Measurements from ENCODE around the gene UBTF. TPM values are rescaled to one million over a fixed set of nuclear protein-coding genes. Genes with fewer than 3 reads are reported as not detected.

Gene UBTF
- total RNA-seq, 1 donor from 2014 or later: 101 TPM

DNA sequence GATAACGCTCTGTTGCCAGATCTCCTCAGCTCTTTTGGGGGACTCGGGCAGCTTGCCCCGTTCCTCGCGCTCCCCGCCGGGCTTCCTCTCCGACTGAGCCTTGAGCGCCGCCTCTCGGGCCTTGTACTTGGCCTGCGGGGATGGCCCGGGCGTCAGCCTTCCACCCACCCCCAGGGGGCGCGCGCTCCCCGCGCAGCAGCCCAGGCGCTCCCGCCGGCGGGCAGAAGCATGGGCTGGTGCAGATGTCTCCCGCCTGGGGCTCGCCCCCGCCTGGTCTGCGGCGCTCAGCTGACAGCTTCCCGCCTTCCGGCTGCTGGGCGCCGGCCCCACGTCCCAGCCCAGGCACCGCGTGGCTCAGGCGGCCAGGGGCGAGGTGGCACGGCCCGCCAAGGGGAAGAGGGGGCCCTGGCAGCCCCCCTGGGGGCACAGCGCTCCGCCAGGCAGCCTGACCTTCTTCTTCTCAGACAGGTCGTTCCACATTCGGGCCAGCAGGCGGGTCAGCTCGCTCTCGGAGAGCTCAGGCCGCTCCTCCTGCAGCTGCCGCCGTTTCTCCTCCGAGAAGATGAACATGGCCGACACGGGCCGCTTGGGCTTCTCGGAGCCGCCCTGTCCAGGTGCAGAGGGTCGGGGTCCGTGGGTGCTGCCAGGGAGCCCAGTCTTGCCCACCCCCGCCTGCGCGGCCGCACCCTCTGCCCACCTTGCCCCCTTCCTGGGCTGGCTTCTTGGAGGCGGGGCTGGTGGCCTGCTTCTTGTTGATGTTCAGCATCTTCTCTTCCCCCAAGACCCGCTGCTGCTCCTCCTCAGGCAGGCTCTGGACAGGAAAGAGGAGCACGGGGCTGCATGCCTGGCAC is 8.9 kb downstream of the UBTF start:
- DNase-seq (ENCODE audit: extremely low spot score, unreplicated experiment): peak; percentile 89
- Mint-ChIP-seq H3K9me3 (no peaks in the 10 kb centered on the region), H3K36me3 (peaks cover 17% of the 10 kb centered on the region), H3K27ac (no peak overlapping the region), H3K27me3 (no peaks in the 10 kb centered on the region), H3K4me1 (ENCODE audit: unreplicated experiment) (peaks cover 6% of the 10 kb centered on the region), H3K4me3 (no peak overlapping the region)
- TF ChIP-seq, protein P1, sequence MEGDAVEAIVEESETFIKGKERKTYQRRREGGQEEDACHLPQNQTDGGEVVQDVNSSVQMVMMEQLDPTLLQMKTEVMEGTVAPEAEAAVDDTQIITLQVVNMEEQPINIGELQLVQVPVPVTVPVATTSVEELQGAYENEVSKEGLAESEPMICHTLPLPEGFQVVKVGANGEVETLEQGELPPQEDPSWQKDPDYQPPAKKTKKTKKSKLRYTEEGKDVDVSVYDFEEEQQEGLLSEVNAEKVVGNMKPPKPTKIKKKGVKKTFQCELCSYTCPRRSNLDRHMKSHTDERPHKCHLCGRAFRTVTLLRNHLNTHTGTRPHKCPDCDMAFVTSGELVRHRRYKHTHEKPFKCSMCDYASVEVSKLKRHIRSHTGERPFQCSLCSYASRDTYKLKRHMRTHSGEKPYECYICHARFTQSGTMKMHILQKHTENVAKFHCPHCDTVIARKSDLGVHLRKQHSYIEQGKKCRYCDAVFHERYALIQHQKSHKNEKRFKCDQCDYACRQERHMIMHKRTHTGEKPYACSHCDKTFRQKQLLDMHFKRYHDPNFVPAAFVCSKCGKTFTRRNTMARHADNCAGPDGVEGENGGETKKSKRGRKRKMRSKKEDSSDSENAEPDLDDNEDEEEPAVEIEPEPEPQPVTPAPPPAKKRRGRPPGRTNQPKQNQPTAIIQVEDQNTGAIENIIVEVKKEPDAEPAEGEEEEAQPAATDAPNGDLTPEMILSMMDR (conservative IDR thresholded peaks at IDR 0.05): peak; percentile 93

DNA sequence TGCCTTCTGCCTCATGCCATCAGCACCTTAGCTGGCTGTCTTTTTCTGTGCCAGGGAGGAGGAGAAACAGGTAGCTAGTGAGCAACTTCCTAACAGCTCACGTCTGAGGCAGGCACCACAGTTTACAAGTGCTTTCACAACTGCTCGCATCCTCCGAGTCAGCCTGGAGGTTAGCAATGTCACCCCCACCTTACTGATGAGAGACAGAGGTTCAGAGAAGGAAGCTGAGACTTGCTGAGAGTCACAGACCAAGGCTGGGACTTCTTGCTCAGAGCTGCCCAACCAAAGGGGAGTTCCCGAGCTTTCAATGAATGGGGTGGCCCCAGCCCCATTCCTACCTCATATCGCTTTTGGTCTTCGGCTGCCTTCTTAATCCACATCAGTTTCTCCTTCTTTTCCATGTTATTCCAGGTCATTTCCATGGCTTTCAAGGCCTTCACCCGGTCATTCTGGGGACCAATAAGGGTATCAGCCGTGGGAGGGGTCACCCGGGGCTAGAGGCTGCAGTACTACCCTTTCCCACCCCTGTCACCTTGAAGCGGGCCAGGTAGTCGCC is 9.6 kb downstream of the UBTF start:
- Mint-ChIP-seq H3K36me3 (peaks cover 14% of the 10 kb centered on the region), H3K27me3 (no peaks in the 10 kb centered on the region), H3K27ac (no peak overlapping the region), H3K4me1 (ENCODE audit: unreplicated experiment) (peaks cover 7% of the 10 kb centered on the region), H3K9me3 (no peaks in the 10 kb centered on the region), H3K4me3 (no peak overlapping the region)
- TF ChIP-seq, protein P1 (conservative IDR thresholded peaks at IDR 0.05): no peak
- DNase-seq (ENCODE audit: extremely low spot score, unreplicated experiment): no peak

DNA sequence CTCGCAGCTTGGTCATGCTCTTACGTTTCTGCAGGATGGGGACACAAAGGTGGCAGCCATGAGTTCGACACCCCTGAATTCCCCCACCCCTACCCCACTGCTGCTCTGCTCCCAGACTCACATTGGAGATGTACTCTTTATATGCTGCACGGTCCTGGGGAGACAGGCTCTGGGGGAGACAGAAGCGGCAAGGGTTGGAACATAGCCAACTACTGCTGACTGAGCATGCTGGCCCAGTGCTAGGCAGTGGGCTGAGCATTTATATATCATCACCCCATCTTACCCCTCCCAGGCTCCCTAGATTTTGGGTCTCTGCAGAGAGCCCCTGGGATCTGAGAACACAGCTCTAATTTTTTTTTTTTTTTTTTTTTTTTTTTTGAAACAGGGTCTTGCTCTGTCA is 11.7 kb downstream of the UBTF start:
- H3K36me3 Mint-ChIP-seq: peaks cover 8% of the 10 kb centered on the region

DNA sequence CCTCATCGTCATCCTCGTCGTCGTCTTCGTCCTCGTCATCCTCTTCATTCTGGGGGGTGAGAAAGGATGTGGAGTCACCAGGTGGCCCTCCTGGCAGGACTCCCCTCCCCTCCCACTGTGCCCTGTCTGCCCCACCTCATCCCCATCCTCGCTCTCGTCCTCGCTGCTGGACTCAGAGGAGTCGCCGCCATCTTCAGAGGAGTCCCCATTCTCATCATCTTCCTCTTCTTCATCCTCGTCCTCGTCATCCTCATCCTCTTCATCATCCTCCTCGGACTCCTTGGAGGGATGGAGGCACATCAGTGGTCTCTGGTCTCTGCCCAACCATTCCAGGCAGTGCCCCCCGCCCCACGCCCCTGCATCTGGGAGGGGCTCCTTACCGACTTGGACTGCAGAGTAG is 12.2 kb downstream of the UBTF start:
- H3K27ac Mint-ChIP-seq: no peak overlapping the region
- H3K27me3 Mint-ChIP-seq: no peaks in the 10 kb centered on the region
- TF ChIP-seq, protein P1 (conservative IDR thresholded peaks at IDR 0.05): no peak
- H3K4me3 Mint-ChIP-seq: no peak overlapping the region
- peaks cover 8% of the 10 kb centered on the region for H3K36me3 Mint-ChIP-seq
- H3K9me3 Mint-ChIP-seq: no peaks in the 10 kb centered on the region
- DNase-seq (ENCODE audit: extremely low spot score, unreplicated experiment): no peak
- H3K4me1 Mint-ChIP-seq (ENCODE audit: unreplicated experiment): peaks cover 12% of the 10 kb centered on the region

More for the DNA sequence above, 11.7 kb downstream of the UBTF start:
- DNase-seq (ENCODE audit: extremely low spot score, unreplicated experiment): no peak
- no peak overlapping the region for H3K4me3 Mint-ChIP-seq
- peaks cover 12% of the 10 kb centered on the region for H3K4me1 Mint-ChIP-seq (ENCODE audit: unreplicated experiment)
- TF ChIP-seq, protein P1 (conservative IDR thresholded peaks at IDR 0.05): no peak
- no peak overlapping the region for H3K27ac Mint-ChIP-seq
- H3K9me3 Mint-ChIP-seq: no peaks in the 10 kb centered on the region
- no peaks in the 10 kb centered on the region for H3K27me3 Mint-ChIP-seq

DNA sequence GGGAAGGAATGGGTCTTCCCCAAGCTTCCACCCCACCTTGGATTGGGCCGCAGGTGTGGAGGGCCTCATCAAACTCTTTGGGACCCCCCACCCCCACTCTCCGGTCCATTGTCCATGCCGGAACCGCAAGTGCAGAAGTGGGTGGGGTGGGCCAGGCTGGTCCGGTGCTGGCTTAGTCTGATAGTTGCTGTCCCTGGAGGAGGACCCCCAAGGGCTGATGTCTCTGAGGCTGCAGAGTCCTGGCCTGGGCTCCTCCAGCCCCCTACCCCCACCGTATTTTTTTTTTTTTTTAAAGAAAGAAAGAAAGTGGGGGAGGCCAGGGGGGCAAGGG is 12.7 kb downstream of the UBTF start:
- DNase-seq (ENCODE audit: extremely low spot score, unreplicated experiment): no peak
- H3K27ac Mint-ChIP-seq: no peak overlapping the region
- TF ChIP-seq, protein P1 (conservative IDR thresholded peaks at IDR 0.05): no peak
- no peaks in the 10 kb centered on the region for H3K9me3 Mint-ChIP-seq
- peaks cover 8% of the 10 kb centered on the region for H3K36me3 Mint-ChIP-seq
- H3K4me3 Mint-ChIP-seq: no peak overlapping the region
- H3K4me1 Mint-ChIP-seq (ENCODE audit: unreplicated experiment): peaks cover 12% of the 10 kb centered on the region
- no peaks in the 10 kb centered on the region for H3K27me3 Mint-ChIP-seq

Data from type B pancreatic cell (in vitro differentiated cells).